ENCODE data around the gene TACR2.

DNA sequence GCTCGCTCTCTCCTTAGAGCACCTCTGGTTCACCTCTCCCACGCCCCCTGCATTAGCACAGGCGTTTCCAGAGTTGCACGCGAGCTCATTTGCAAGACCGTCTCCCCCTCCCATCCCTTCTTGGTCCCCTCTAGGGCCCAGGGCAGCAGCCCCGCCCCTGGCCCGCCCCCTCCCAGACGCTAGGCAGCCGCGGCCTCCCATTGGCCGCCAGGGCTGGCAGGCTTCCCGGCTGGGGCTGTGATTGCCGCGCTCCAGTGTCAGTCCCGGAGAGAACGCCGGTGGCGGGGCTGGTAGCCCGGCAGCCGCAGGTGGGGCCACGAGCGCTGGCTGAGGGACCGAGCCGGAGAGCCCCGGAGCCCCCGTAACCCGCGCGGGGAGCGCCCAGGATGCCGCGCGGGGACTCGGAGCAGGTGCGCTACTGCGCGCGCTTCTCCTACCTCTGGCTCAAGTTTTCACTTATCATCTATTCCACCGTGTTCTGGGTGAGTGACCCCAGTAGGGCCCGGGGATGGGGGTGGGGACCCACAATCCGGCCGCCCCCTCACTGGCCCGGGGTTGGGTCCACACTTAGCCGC, 34.6 kb upstream of the TACR2 start, which contains the start of gene TSPAN15:
- TF ChIP-seq POLR2AphosphoS5 (IDR thresholded peaks at IDR 0.05) (peak; percentile 28 to 85 (median 81)), POLR2A (IDR thresholded peaks at IDR 0.05) (peak in 1 of 4 donors; percentile 70), EP300 (IDR thresholded peaks at IDR 0.05) (no peak)
- TF ChIP-seq, protein P1, sequence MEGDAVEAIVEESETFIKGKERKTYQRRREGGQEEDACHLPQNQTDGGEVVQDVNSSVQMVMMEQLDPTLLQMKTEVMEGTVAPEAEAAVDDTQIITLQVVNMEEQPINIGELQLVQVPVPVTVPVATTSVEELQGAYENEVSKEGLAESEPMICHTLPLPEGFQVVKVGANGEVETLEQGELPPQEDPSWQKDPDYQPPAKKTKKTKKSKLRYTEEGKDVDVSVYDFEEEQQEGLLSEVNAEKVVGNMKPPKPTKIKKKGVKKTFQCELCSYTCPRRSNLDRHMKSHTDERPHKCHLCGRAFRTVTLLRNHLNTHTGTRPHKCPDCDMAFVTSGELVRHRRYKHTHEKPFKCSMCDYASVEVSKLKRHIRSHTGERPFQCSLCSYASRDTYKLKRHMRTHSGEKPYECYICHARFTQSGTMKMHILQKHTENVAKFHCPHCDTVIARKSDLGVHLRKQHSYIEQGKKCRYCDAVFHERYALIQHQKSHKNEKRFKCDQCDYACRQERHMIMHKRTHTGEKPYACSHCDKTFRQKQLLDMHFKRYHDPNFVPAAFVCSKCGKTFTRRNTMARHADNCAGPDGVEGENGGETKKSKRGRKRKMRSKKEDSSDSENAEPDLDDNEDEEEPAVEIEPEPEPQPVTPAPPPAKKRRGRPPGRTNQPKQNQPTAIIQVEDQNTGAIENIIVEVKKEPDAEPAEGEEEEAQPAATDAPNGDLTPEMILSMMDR (IDR thresholded peaks at IDR 0.05) = no peak
